ENCODE data around the gene NPAS3.

The NPAS3 gene

DNA sequence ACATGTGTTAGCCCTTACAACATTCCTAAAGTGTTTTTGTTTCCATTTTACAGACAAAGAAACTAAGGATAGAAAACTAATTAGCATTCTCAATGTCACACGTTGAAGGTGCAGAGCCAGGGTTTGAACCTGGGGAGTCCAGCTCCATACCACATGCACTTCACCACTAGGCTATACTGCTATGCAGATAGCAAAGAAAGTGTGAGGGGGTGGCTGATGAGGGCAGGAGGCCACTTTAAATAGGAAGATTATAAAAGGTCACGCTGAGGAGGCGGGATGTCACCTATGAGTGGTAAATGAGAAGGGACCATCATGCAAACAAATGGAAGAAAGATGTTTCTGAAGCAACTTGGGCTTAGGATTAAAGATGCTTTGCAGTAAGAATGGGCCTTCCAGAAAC is 798.3 kb downstream of the NPAS3 start:
- DNase-seq: no peak

DNA sequence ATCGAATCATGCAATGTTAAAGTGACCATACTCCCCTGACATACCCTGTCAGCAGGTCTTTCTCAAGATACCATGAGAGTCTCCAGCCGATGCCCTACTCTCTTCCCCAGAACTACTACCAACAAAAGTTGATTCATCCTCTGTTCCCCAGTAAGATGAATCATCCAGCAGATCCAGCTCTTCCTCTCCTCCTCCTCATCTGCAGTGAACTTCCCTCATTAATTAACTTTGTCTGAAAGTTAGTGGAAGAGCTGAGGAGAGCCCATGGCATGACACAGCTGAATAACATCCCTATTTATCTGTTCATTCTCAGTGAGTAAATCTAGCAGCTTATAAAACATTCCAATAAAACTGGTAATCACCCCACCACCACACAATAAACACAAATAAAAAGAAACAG is 798.8 kb downstream of the NPAS3 start:
- DNase-seq: no peak

DNA sequence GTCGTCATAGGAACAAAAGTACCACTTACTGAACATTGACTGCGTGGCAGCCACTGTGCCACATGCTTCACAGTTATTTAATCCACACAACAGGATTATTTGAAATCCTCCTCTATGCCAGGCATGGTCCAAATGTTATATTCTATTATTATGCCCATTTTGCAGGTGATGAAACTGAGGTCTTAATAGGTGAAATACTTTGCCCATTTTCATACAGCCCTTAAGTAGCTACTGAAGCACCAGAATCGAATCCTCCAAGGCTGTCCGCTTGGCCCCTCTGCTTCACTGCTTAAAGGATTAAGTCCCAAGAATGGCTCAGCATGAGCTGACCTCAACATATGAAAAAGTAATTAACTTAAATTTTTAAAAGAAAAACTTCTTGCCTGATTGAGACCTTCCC is 799.4 kb downstream of the NPAS3 start:
- no peak for DNase-seq

DNA sequence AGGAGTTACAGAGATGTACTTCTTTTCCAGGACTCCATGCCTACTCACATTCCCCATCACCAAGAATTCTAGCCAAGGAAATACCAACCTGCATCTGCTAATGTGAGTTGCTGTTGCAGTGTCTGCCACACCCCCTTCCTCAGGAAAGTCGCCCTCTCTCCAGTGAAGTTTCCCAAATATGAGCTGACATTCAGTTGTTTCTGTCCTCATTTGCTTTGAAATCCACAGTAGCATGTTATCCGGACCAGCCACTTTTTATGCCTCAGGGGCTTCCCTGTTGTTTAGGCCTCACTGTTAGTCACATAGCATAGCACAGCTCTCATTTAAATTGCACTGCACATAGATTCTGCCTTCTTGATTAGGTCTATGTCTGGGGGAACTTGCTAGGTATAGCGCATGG is 799.8 kb downstream of the NPAS3 start:
- no peak for DNase-seq

DNA sequence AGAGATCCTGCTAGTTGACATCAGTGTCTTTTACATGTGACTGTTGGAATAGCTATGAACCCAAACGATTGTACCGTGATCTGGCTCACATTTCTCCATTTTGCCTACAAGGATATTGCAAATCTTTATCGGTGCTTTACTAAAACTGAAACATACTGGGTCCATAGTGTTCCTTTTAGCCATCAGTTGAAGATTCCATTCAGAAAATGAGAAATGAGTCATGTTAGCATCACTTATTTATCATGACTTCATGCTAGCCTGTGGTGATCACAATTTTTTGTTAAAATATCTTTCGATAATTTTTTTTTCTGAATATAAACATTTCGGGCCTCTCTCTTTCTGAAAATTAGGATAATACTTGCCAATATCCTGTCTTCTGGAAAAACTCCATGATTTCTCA is 801.9 kb downstream of the NPAS3 start:
- DNase-seq: no peak

DNA sequence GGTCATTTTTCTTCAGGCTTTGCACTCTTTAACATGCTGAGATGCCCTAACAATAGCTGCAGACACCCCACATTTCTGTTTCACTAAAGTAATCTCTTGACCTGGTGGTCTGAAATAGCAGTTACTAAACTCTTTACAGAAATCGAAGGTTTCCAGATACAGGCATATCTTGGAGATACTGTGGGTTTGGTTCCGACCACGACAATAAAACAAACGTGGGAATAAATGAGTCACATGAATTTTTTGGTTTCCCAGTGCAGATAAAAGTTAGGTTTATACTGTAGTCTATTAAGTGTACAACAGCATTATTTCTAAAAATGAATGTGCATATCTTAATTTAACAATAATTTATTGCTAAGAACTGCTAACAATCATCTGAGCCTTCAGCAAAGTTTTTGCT is 803.5 kb downstream of the NPAS3 start:
- no peak for DNase-seq

DNA sequence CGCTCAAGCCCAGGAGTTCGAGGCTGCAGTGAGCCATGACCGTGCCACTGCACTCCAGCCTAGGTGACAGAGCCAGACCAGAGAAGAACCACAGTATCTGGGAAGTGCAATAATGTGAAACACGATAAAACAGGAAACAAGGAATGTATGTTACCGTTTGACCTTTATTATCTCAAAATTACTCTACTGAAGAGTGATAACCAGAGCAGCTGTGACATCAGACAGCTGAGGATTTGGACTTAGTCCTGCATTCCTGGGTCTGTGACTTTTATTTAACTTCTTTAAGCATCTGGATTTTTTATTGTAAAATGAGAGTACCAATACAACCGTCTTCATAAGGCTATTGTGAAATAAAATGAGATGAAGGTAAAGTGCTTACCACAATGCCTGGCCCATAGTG is 806.5 kb downstream of the NPAS3 start:
- no peak for DNase-seq

DNA sequence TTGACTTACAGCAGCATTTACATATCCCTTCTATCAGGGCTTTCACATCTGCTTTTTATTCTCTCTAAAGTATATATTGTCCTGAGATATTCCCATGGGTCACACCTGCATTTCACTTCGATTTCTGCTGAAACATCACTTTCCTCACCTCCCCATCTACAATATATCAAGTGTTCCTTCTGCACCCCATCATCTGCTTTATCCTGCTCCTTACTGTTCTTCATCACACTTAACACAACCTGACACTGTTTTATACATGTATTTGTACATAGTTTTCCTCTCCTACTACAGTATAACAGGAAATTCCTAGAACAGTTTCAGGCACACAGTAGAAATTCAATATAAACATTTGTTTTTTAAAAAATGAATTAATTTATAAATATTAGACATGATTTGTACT is 809.1 kb downstream of the NPAS3 start:
- no peak for DNase-seq

DNA sequence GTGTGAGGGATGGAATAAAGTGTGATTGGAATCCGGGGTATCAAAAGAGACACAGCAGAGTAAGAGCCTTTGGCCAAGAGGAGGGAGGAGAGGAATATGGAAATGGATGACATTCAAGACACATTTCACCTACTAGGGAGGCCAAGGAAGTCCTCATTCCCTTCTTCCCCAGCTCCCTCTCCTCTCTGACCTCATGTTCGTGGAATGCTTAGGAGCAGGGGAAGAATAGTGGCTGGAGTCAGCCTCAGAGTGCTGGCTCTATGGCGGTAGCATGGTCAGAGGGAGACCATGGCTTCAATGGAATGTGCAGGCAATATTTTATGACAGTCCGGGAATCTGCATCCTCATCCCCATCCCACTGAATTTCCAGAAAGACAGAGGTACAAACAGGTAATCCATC is 815.6 kb downstream of the NPAS3 start:
- DNase-seq: no peak

DNA sequence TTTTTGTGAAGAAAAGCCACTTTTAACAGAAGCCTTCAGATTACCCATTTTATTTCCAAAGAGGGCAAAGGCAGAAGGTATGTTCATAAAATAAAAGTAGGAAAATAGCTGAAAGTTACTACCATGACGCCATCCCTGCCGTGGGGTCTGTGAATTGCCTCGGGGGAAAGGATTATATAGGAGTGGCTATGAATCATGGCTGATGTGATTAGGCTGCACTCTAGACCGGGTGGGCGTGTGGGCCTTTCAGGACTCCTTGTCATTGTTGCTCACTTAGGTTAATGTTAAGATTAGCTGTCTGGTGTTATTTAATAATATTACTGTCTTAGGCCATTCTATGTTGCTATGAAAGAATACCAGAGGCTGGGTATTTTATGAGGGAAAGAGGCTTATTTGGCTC is 816.7 kb downstream of the NPAS3 start:
- no peak for DNase-seq

DNA sequence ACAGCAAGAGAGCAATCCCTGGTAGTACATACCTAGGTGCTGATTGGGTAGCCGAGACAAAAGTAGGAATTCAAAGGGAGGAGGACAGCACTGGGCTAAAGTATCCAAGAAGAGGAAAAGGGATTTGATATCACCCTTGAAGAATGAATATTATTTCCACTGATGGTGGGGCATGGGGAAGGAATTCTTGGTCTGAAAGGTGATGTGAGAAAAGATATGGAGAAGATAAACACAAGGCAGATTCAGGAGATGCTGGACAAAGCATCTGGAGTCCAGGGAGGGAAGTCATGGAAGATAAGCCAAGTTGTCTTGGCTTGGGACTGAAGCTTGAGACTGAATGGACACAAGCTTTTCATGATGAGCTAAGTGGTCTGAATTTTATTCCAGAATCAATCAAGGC is 818.2 kb downstream of the NPAS3 start:
- DNase-seq: no peak

DNA sequence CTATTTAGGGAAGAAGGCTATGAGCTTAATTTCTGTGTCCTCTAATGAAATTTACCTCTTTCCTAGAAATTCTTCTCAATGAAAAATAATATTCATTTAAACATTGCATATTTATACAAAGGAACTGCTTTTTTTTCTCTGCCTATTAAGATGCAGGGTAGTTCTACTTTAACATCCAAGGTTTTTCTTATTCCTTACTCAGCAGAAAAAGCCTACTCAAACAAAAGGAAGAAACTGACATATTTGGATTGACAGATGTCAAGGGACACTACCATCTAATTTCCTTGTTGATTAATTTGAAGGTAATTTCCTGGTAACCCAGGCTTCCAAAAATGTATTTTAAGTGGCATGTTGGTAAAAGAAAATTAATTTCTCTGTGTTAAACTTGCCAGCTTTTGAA is 819.9 kb downstream of the NPAS3 start:
- DNase-seq: no peak

DNA sequence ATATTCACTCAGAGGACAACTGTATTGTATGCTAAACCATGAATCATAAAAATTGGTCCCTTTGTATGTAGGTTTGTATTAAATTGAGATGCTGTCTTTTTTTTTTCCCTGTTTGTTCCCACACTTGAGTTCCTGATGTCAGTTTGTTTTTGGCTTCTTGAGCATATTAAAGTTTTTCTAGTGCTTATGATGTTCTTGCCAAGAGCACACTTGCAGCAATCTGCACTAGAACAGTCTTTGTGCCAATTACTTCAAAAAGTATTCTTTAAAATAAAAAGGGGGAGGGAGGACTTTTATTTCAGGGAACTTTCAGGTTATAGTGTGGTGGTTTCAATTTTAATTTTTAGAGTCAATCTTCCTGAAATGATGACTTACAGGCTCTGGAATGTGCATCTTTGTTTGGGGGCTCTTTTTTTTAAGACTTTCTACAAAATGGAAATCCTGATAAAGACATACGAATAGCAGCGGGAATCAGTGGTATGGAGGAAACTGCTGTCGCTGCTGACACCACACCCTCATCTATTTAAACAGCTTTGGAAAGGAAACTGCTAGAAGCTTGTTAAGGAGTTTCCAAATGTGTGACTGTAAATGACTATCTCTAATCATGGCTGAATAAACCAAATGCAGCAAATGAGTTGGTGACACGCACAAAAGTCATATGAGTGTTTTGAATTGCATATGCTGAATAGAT is 823.6 kb downstream of the NPAS3 start:
- no peak for DNase-seq

DNA sequence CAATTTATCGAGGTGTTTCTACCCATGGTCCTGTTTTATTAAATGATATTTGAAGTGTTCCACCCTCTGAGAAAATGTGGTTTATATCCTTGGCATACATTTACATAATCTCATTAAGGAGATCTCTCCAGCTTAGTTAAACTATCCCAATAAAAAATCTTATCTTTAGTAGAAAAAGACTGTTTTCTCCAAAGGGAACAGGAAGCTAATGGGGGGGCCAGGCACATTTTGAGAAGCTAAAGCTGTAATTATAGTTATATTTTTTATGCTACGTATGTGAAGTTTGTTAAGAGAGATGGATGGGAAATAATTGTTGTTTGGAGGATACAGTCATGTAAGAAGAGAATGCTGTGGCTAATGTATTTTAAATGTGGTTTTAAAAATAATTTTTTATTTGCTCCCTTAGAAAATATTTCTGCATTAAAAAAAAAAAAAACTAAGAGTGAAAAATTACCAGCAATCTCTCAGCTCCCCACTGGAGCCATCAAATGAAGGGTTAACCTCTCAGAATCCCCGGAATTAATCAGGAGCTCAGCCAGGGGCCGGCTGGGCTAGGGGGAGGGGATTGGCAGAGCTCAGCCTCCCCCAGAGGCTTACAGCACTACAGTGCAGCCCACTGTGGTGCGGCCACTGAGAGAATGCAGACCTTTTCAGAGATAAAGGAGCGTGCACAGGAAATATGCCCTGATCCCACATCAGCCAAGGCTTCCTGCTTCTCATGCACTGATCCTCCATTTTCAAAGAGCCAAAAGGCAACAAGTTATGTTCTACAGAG is 826.4 kb downstream of the NPAS3 start:
- no peak for DNase-seq

DNA sequence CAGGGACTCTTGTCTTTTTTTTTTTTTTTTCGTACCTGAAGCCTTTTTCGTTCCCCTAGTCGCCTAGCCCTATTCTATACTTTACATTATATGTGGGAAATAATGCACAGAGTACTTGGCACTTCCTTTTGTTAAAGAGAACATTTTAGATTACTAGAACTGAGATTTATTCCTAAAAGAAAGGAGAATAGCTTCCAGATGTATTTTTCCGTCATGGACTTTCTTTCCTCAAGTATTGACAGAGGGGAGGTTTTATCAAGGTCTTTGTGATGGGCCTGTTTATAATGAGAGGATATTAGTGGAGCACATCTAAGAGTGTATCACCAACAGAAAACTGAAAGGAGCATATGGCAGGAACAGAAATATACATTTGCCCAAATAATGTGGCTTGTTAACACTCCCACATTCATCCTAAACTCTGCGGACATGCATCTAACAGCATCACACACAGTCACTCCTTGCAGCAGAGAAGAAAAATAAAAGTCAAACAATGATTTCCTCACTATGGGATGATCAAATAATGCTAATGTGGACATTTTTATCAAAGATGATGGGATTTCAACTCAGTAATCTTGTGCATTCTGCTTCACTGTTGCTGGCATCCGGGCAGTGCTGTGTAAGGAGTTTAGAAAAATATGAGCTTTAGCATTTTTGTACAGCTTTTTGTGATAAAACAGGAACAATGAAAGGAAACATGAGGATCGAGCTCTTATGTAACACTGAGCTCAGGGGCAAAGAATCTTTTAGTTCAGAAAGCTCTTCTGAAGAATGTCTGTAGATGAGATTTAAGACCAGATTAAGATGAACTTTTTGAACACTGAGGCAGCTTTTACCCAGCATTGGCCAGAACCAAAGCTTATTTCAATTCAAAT is 829.1 kb downstream of the NPAS3 start:
- DNase-seq: no peak

DNA sequence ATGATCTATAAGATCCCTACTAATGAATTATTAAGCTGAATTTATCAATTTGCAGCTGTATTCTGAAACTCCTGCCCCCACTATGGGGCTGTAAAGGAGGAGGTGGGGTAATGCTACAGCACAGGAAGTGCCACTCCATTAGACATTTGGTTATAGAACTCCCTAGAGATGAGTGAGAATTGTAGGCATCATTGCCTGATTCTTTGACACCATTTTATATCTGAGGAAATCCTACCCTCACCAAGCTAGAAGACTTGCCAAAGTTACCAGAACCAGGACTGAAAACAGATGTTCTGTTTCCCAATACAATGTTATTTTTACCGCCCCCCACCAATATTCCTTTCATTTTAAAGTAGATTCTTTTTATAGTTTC is 829.8 kb downstream of the NPAS3 start:
- no peak for DNase-seq

DNA sequence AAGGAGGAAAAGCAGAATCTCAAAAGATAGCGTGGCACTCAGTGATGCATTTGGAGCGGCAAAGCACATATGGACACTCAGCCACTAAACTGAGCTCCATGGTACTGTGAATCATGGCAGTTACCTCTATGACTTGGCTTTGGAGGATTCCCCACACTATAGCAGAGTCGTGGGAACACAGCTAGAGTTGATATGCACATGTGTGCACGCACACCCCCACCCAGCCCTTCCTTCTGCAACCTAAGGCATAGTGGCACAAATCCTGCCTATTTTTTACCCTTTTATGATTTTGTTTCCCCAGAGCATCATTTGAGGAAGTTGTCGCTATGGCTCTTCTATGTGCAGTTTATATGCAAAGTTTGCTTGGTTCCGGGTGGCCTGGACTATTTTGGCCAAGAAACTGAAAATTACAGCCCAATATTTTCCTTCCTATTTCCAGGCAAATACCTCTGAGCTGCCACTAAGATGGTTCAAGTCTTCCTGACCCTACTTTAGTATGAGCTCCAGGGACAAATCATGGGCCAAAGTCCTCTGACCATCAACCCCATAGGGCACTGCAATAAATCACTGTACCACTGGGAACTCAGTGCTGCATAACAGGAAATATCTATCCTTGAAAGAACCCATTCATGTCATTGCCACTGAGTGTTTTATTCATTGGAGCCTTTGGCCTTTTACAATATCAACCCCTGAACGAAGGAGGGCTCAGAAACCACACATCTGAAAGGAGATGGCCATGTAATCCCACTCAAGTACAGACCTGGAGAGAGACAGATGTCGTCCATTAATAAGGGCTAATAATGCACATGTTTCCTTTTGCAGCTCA is 834.7 kb downstream of the NPAS3 start:
- DNase-seq: no peak

DNA sequence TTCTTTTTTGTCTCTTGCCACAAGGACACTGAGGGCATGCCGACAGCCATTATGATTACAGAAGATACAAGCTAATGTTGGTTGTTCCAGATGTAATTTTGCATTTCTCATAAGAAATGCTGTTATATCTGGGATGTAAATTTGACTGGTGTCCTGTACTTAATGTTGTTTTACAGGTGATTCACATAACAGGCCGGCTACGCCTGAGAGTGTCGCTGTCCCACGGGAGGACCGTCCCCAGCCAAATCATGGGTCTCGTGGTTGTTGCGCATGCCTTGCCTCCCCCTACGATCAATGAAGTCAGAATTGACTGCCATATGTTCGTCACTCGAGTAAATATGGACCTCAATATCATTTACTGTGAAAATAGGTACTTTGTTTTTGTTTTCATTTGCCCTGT is 835.5 kb downstream of the NPAS3 start:
- no peak for DNase-seq

DNA sequence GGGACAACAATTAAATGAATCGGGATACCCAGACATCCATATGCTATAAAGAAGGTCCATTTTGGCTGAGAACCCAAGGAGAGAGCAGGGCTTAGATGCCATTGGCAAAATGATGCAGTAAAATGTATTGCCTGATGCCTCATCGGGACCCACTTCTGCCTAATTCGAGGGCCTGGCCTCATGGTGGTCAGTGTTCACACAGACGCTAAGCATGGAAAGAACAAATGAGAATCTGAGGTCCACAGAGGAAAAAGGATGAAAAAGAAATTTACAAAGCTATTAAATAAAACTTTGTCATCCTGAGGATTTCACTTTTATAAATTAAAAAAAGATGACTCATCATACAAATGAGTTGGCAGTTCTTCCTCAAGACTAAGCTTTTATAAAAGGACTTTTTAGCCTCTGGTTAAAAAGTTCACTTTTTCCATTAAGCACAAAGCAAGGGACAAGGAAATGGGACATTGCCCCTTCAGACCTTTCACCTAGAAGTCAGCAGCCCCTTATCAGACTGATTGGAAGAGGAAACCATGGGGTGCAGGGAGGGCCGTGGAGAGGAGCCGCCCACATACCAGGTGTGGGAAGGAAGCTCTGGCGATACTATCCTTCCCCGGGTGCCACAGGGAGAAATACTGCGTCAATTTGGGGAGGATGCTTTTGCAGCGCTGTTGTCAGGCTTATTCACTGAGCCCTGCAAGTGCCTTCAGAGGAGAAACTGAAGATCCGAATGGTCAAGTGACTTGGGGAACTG is 836.2 kb downstream of the NPAS3 start:
- DNase-seq: no peak

DNA sequence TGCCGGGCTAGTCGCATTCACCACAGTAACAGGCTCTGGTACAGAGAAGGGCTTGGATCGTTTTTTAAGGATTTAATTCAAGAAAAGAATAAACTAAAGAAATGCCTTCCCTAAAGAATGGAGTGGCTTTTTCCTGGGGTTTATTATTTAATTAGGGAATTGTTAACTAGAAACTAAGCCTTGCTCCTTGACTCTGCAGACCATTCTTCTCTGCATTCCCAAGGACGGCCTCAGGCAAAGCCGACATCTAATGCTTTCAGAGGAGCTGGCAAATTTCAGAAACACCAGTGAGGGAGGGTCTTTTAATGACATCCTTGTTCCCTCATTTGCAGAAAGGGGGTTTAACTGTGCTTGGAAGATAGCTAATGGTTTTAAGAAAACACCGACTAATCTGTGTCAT is 838.2 kb downstream of the NPAS3 start:
- DNase-seq: no peak

DNA sequence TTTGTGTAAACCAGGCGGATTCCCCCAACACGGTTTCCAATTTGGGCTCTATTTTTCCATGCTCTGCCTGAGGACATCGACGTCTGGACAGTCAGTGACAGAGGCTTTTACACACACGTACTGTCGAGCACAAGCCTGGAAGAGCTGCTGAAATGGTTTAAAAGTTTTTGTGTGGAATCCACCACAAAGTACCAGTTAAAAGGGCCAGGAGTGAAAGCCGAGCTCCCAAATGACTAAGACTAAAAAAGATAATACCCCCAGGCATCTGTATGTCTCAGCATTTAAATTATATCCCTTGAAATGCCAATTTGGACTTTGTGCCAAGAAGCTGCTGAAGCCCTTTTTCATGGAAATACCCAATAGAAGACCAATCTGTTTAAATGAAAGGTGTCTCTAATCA is 839.0 kb downstream of the NPAS3 start:
- no peak for DNase-seq

DNA sequence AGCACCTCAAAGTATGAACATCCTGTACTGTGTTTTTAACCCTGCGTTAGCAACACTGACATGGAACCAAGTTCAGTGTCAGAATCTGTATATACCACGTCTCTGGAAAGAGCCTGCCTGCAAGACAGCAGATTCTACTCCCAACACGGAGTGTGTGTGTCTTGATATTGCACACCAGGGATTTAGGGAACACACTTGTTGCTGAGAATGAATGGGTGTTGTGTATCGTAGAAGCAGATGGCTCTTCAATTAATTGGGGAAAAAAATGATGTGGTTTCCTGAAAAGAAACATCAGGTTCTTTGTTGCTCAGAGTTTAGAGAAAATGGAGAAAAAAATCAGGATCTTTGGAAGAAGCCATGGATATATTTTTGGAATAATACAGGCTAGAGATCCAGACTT is 841.4 kb downstream of the NPAS3 start:
- DNase-seq: no peak

Data from activated CD8-positive, alpha-beta memory T cell treated with anti-CD3 and anti-CD28 coated beads, Interleukin-2, amount 50 U/mL, for 4 hours (primary cell).